Hematopoietic multipotent progenitor cell treated with erythropoietin and hydrocortisone succinate and interleukin-3 and kit ligand, for 15 days (in vitro differentiated cells): ENCODE results near the gene NHEJ1.

Experiments
- DNase-seq: peaks from one replicate; pipeline ENCODE4 v3.0.0-alpha.2; 2015; ENCODE audit warnings: low spot score

Gene NHEJ1

GRCh38 chr2:219087361-219087760 is 73.3 kb downstream of the NHEJ1 start:
- no peak for DNase-seq

GRCh38 chr2:219086196-219086595 is 74.4 kb downstream of the NHEJ1 start:
- no peak for DNase-seq

- no peak for DNase-seq
These were observed 75.8 kb downstream of the NHEJ1 start for GRCh38 chr2:219084791-219085190.

- no peak for DNase-seq
These were observed 78.2 kb downstream of the NHEJ1 start for GRCh38 chr2:219082332-219082958.

- DNase-seq, result no peak
These were observed 78.8 kb downstream of the NHEJ1 start for GRCh38 chr2:219081701-219082331.

GRCh38 chr2:219081096-219081495 is 79.5 kb downstream of the NHEJ1 start:
- DNase-seq, result no peak

GRCh38 chr2:219079417-219079816 is 81.2 kb downstream of the NHEJ1 start:
- no peak for DNase-seq

- DNase-seq, result no peak
These were observed 81.7 kb downstream of the NHEJ1 start for GRCh38 chr2:219078951-219079350.

GRCh38 chr2:219078126-219078525 is 82.5 kb downstream of the NHEJ1 start:
- DNase-seq, result no peak

GRCh38 chr2:219076253-219076652 is 84.4 kb downstream of the NHEJ1 start:
- DNase-seq, result no peak

GRCh38 chr2:219073413-219074129 is 87.0 kb downstream of the NHEJ1 start:
- peak; percentile 56 for DNase-seq

GRCh38 chr2:219072741-219073250 is 87.8 kb downstream of the NHEJ1 start:
- no peak for DNase-seq

GRCh38 chr2:219071131-219071816 is 89.3 kb downstream of the NHEJ1 start:
- DNase-seq, result no peak

- DNase-seq, result no peak
These were observed 95.1 kb downstream of the NHEJ1 start for GRCh38 chr2:219065484-219065883.

GRCh38 chr2:219062081-219062480 is 98.5 kb downstream of the NHEJ1 start:
- no peak for DNase-seq

- DNase-seq, result no peak
These were observed 99.5 kb downstream of the NHEJ1 start, which contains the start of gene IHH for GRCh38 chr2:219060821-219061791. IHH (minus strand) TSS chr2:219060921; CDS start chr2:219060467, 454 bp downstream.

- DNase-seq, result no peak
These were observed 100.6 kb downstream of the NHEJ1 start for GRCh38 chr2:219059725-219060682.

- no peak for DNase-seq
These were observed 101.3 kb downstream of the NHEJ1 start for GRCh38 chr2:219059375-219059724.

- no peak for DNase-seq
These were observed 101.9 kb downstream of the NHEJ1 start for GRCh38 chr2:219058541-219059374.
